Astrocyte of the spinal cord (primary cell): ENCODE results near the gene PGA4.
"Not testable (repeated sequence)": the region's sequence is repeated elsewhere in the genome, so short reads cannot be mapped to it uniquely, and the experiment has no call there.

Experiments used
- DNase-seq: peaks from one replicate; pipeline ENCODE4 v3.0.0; 2011; ENCODE audit warnings: low read depth, low spot score
- H3K4me3 ChIP-seq: 2 replicates; pipeline ENCODE4 v1.5.1; 2011; ENCODE audit warnings: low read depth, mild to moderate bottlenecking, low read length, moderate library complexity
- CTCF ChIP-seq: IDR thresholded peaks from 2 replicates; pipeline ENCODE4 v1.5.1; 2012; ENCODE audit warnings: low read depth, mild to moderate bottlenecking, low read length, inconsistent platforms
- in situ Hi-C: cut with HindIII; loops from 2 replicates; pipeline ENCODE4 v1.10.0; 2017; ENCODE audit warnings: low sequenced_read_pairs

PGA4 gene

GRCh38 chr11:61222047-61222446, at the start of gene PGA4:
Gene PGA4, plus strand, starts transcription at chr11:61222347. Its CDS starts 54 bp downstream, at chr11:61222401.
- DNase-seq, H3K4me3 ChIP-seq, in situ Hi-C loops: not testable (repeated sequence)

GRCh38 chr11:61172356-61172755, 49.8 kb upstream of the PGA4 start:
- H3K4me3 ChIP-seq, result no peak overlapping the region
- no peak for DNase-seq
- no peak for TF ChIP-seq CTCF
- in situ Hi-C loops, result no loop called here

- no peak for DNase-seq
- in situ Hi-C loops, result no loop called here
- no peak overlapping the region for H3K4me3 ChIP-seq
- no peak for TF ChIP-seq CTCF
Measured at GRCh38 chr11:61172888-61173287, 49.3 kb upstream of the PGA4 start.

GRCh38 chr11:61173456-61173855, 48.7 kb upstream of the PGA4 start:
- DNase-seq, result no peak
- TF ChIP-seq CTCF, result no peak
- H3K4me3 ChIP-seq, result no peak overlapping the region

GRCh38 chr11:61174273-61174672, 47.9 kb upstream of the PGA4 start:
- no peak overlapping the region for H3K4me3 ChIP-seq
- in situ Hi-C loops, result no loop called here
- no peak for TF ChIP-seq CTCF
- no peak for DNase-seq

More at GRCh38 chr11:61173456-61173855, 48.7 kb upstream of the PGA4 start:
- in situ Hi-C loops, result no loop called here

GRCh38 chr11:61174949-61175348, 47.2 kb upstream of the PGA4 start:
- no peak for TF ChIP-seq CTCF
- no peak for DNase-seq
- in situ Hi-C loops, result no loop called here

GRCh38 chr11:61176446-61176845, 45.7 kb upstream of the PGA4 start:
- H3K4me3 ChIP-seq, result no peak overlapping the region
- no peak for DNase-seq
- no peak for TF ChIP-seq CTCF
- in situ Hi-C loops, result no loop called here

More at GRCh38 chr11:61174949-61175348, 47.2 kb upstream of the PGA4 start:
- no peak overlapping the region for H3K4me3 ChIP-seq

GRCh38 chr11:61180205-61180604, 41.9 kb upstream of the PGA4 start:
- DNase-seq, in situ Hi-C loops, H3K4me3 ChIP-seq: not testable (repeated sequence)
